Omental fat pad (tissue), 4 donors: ENCODE measurements around the gene P3H4. TPM values are rescaled to one million over a fixed set of nuclear protein-coding genes. Genes with fewer than 3 reads are reported as not detected.
"Not testable (repeated sequence)": the region's sequence is repeated elsewhere in the genome, so short reads cannot be mapped to it uniquely, and the experiment has no call there.

Experiments
- ATAC-seq: fragments of 150-250 bp; one replicate; pipeline ENCODE4 v1.9.1; 2016; ENCODE audit warnings: mild to moderate bottlenecking, moderate library complexity; ENCODE audit not compliant: low FRiP score
- DNase-seq: peaks from one replicate; pipeline ENCODE4 v3.0.0-alpha.2; 2019; ENCODE audit warnings: low spot score
- total RNA-seq, 4 donors: library from RNA; depleted of rRNA; stranded (reverse); fragments of >200 nt; gene quantifications; one replicate each; pipeline ENCODE4 v1.1.0, GENCODE V29; 2016
- TF ChIP-seq, protein P1 (sequence below), 3 donors: fragments of 450-650 bp; IDR thresholded peaks; one replicate each; pipeline ENCODE4 v1.5.1; 2016 to 2017; ENCODE audit warnings: antibody characterized with exemption in 3 of 3, mild to moderate bottlenecking in 3 of 3, moderate library complexity in 2 of 3

P3H4 gene
- total RNA-seq, 4 donors from 2014 or later = 6.6 to 15.6 (median 10.0) TPM

- TF ChIP-seq, protein P1, sequence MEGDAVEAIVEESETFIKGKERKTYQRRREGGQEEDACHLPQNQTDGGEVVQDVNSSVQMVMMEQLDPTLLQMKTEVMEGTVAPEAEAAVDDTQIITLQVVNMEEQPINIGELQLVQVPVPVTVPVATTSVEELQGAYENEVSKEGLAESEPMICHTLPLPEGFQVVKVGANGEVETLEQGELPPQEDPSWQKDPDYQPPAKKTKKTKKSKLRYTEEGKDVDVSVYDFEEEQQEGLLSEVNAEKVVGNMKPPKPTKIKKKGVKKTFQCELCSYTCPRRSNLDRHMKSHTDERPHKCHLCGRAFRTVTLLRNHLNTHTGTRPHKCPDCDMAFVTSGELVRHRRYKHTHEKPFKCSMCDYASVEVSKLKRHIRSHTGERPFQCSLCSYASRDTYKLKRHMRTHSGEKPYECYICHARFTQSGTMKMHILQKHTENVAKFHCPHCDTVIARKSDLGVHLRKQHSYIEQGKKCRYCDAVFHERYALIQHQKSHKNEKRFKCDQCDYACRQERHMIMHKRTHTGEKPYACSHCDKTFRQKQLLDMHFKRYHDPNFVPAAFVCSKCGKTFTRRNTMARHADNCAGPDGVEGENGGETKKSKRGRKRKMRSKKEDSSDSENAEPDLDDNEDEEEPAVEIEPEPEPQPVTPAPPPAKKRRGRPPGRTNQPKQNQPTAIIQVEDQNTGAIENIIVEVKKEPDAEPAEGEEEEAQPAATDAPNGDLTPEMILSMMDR (IDR thresholded peaks at IDR 0.05) = no peak
- DNase-seq (no peak), ATAC-seq (peak; percentile 50)
These were observed 34.1 kb downstream of the P3H4 start for GRCh38 chr17:41777574-41778188.

DNA sequence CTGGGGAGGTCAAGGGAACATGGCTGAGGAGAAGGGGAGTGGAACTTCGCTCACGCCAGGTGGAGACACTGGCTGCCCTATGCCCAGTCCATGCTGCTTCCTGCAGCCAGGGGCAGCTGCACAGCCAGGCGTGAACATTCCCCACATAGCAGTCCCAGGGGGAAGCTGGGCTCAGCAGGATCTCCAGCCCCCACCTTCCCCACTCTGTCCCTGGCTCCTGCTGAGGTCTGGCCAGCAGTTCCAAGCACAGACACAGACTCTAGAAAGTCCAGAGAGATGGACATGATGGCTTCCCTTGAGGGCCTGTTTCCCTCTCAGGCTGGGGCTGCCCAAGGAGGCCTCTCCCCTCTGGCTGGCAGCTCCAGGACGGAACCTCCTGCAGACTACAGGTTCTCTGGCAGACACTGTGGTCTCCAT, 34.6 kb downstream of the P3H4 start:
- ATAC-seq = peak; percentile 35
- TF ChIP-seq, protein P1 (IDR thresholded peaks at IDR 0.05) = no peak
- no peak for DNase-seq

DNA sequence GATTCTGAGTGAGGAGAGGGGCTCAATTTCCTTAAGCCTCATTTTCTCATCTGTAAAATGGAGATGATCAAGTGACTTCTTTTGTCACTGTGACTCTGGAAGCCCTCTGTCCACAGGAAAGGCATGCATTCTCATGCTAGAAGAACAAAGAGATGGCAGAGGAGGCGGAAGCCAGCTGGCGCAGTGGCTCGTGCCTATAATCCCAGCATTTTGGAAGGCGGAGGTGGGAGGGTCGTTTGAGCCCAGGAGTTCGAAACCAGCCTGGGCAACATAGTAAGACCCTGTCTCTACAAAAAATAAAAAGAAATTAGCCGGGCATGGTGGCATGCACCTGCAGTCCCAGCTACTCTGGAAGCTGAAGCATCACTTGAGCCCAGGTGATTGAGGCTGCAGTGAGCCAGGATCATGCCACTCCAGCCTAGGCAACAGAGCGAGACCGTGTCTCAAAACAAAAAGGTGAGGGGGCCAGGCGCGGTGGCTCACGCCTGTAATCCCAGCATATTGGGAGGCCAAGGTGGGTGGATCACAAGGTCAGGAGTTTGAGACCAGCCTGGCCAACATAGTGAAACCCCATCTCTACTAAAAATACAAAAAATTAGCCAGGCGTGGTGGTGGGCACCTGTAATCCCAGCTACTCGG, 35.4 kb downstream of the P3H4 start:
- not testable (repeated sequence) for DNase-seq, ATAC-seq

DNA sequence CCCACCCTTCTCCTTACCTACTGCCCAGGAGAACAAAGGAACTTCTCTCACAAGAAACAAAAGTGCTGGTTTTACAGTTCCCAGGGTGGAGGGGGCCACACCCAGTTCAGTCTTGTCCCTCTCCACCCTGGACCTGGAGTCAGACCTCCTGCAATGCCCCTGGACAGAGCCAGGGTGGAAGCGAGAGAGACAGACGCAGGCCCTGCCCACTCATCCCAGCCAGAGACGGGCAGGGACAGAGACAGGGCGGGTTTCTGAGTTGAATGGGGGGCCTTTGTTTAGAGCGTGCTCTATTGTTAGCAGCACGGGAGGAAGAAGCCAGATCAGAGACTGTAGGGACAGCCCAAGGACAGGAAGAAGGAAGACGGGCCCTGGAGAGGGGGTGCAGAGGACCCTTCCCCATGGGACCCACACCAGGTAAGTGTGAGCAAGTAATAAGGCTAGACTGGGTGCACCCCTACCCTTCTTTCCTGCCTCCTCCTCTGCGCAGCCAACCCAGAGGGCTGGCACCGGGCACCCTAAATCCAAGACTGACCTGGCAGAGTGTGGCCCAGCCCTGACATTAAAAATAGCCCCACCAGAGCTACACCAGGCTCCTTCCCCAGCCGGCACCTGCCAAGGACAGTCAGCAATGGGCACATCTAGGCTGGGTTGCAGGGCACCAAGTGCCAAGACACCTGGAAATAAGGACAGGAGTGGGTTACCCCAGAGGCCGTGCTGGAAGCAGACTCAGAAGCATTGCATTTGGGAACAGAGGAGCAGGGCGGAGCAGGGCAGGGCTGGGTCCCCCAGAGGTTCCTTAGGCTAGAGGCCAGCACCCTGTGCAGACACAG, 36.1 kb downstream of the P3H4 start:
- TF ChIP-seq, protein P1 (IDR thresholded peaks at IDR 0.05) = no peak
- DNase-seq (no peak), ATAC-seq (no peak)

GRCh38 chr17:41773731-41774193, 38.0 kb downstream of the P3H4 start:
- TF ChIP-seq, protein P1 (IDR thresholded peaks at IDR 0.05) = no peak

GRCh38 chr17:41773190-41773588, 38.6 kb downstream of the P3H4 start:
- no peak for ATAC-seq
- TF ChIP-seq, protein P1 (IDR thresholded peaks at IDR 0.05) = no peak
- no peak for DNase-seq

More at GRCh38 chr17:41773731-41774193, 38.0 kb downstream of the P3H4 start:
- no peak for DNase-seq
- no peak for ATAC-seq

DNA sequence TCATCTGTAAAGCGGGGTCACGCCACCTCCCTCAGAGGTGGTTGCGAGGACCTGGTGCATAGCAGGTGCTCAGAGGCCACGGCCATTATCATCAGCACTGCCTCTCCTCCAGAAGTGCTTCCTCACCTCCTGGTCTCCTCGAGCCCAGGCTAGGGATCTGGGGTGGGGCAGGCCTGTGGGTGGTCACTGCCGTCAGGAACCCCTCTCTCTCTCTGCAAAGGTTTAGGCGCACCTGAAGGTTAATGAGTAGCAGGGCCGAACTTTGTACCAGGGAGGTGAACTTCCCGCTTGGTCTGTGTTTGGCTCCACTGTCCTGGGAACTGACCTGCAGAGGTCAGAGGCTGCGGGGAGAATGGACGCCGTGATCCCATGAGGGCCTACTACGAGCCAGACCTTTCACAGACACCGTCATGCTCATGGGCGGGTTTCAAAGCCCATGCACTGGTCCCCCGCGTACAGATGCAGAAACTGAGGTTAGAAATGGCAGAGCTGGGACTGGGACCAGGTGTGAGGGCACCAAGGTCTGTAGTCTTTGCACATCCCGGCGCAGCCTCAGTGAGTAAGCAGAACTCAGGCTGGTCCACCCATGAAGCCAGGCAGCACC, 39.1 kb downstream of the P3H4 start:
- DNase-seq = no peak
- ATAC-seq = no peak
- TF ChIP-seq, protein P1 (IDR thresholded peaks at IDR 0.05) = no peak
